Fibroblast of the conjunctiva (primary cell): Measurements from ENCODE around the gene JAK1.
"Not testable (repeated sequence)": the region's sequence is repeated elsewhere in the genome, so short reads cannot be mapped to it uniquely, and the experiment has no call there.

Experiments
- DNase-seq: peaks from one replicate; pipeline ENCODE4 v3.0.0-alpha.2; 2010; ENCODE audit warnings: low read depth

JAK1 gene

DNA sequence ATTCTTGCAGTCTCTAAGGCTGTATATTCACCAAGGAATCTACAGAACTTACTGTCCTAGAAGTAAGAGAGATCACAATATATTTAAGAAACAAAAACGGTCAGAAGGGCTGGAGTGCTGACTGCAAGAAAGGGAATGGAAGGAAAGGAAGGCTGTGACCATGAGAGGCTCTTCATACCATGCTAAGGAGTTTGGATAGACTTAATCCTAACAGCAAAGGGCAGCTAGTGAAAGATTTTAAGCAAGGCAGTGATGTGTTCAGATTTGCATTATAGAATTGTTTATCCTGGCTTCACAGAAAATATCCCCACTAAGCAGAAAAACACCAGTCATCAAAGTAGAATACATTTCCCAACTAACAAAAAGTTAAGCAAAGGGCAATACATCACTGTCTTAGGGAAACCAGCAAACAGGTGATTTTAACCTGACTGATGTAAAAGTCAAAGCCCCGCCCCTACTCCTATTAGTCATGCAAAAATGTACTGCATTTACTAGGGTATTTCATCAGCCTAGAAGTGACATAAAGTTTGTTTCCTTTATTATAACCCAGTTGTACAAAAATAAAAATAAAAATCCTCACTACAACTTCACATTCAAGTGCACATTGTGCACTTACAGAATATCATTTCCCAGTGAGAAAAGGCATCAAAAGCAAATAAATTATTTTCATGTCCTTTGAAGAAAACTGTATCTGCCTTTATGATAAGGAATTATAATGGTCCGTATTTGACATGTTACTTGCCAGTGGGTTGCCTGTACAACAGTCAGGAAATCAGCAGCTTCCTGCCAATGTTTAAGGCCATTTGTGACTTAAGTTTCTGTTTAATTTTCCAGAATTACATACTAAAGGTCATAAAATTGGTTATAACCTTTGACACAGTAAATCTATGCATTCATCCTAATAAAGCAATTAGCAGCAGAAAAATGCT lies 17.2 kb downstream of the JAK1 start:
- DNase-seq = peak; percentile 38

- DNase-seq = no peak
Measured at GRCh38 chr1:64948216-64948615, 18.1 kb downstream of the JAK1 start.

- DNase-seq = no peak
Measured at GRCh38 chr1:64946916-64947315, 19.4 kb downstream of the JAK1 start.

DNA sequence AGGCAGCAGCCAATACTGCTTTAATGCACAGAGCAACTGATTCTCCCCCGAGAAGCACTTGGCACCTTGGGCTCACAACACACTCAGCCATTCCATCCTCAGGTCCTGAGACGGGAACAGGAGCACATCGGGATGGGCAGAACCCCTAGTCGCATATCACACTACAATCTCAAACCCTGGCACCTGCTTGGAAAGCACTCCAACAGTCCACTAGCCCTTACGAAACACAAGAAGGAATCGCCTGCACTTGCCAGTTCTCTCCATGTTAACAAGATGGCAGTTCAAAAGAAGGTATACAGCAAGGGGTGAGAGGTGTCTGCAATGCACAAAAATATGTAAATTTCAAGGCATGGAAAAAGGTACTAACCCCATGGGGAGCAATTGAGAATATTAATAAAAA lies 21.4 kb downstream of the JAK1 start:
- DNase-seq = no peak

- no peak for DNase-seq
Measured at GRCh38 chr1:64942675-64943074, 23.7 kb downstream of the JAK1 start.

DNA sequence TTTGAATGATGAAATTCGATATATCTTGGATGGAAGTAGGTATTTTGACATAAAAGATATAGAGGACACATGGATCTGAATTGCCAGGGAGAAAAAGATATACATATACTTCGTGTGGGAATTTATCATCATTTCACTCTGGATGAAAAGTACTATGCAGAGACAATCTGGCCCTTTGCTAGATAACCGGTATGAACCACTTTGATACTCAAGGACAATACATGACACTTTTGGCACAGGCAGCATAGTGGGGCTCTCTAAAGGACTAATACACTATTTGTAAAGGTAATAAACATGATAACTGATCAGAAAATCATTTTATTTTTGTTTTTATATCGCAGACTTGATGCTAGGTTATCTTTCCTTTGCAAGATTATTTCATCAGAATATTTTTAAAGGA lies 24.2 kb downstream of the JAK1 start:
- no peak for DNase-seq

DNA sequence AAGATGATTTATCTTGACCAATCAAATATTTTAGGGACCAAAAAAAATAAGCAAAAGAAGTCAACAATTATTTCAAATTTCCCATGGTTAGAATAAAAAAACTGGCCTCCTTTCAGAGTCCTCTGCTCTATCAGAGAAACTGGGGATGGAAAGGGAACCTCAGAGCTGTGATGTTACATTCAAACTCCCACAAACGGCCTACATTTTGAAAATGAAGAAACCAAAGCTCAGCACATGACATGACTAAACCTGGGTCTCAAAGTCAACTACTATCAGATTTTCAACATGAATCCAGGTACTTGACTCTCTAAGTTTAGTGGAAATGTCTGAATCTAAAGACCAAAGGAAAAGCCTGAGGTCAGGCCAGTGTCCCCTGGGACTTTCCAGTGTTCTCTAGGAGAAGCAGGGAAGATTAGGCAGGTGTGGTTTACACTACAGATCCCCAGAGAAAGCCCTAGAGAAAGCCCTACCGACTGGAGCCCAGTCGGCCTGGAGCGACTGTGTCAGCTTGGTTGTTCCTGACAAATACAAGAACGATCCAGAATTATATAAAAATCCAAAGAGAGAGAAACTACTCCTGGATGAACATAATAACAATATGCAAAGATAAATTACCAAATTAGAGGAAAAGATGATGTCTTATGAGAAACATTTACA lies 24.8 kb downstream of the JAK1 start:
- DNase-seq = no peak

DNA sequence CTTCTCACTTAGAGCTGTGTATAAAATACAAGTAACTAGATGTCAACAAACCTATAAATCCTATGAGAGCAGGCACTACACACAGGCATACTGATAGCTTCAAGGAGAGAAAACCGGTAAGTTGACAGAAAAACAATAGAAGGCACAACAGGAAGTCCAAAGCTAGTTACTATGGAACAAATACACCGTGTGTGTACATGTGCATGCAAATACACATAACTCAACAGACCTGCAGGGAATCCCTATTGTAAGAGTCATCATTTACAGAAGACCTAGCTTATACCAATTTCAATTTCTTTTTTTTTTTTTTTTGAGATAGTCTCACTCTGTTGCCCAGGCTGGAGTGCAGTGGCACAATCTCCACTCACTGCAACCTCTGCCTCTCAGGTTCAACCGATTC lies 26.3 kb downstream of the JAK1 start:
- no peak for DNase-seq

- no peak for DNase-seq
Measured at GRCh38 chr1:64938991-64939390, 27.4 kb downstream of the JAK1 start.

- DNase-seq = no peak
Measured at GRCh38 chr1:64936956-64937355, 29.4 kb downstream of the JAK1 start.

DNA sequence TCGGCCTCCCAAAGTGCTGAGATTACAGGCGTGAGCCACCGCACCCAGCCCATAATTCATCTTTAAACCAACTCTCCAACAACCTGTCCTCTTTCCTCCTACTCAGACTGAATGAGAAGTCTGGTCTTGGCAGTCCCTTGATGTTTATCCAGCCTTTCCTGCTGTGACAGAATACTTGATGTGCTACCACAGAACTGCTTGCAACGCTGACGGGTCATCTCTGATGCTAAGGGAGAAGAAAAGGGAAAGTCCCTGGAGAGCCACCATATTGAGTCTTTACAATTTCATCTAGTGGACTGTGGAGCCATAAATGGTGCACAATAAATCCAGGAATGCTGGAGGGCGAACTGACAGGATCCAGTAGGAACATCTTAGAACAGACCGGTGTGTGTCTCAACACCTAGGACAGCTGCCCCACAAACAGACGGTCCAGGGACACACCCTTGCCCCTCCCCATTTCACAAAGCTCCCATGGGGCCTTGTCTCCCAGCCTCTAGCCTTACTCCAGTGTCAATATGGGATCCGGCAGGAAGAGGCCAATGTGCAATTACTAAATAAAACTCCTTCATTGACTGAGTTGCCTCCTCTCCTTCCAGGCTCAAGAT lies 30.7 kb downstream of the JAK1 start:
- no peak for DNase-seq

GRCh38 chr1:64934878-64935275 lies 31.5 kb downstream of the JAK1 start:
- no peak for DNase-seq

- peak; percentile 64 for DNase-seq
Measured at GRCh38 chr1:64934115-64934877, 32.1 kb downstream of the JAK1 start.

- DNase-seq = peak; percentile 72
Measured at GRCh38 chr1:64933296-64934070, 32.9 kb downstream of the JAK1 start.

DNA sequence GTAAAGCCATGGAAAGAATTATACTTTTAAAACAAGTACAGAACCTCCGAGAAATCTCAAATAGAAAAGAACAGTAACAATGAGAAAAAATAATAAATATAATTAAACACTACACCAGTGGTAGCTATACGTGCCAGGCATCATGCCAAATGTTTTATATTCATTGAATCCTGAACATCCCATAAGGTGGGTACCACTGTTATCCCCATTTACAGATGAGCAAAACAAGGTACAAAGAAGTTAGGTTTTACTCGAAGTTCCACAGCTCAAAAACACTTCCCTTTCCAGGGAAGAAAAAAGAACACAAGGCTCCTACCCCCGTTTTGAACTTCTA lies 33.4 kb downstream of the JAK1 start:
- no peak for DNase-seq

GRCh38 chr1:64930640-64931039 lies 35.7 kb downstream of the JAK1 start:
- not testable (repeated sequence) for DNase-seq

DNA sequence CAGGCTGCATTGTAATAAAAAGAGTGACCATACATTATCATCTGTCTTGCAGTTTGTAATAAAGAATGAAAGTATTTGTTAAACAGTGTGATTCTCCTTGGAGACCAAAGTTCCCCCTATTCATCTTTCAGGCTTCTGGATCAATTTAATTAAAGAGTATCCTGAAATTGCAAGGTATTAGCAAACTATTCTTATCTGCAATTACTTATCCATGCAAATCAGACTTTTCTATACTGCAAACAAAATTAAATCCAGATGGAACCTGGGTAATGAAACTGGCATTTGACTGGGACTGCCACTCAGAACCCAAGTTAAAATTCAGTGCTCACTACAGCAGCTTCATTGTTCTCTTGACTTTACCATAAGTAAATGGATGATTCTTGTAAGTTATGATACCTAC lies 37.1 kb downstream of the JAK1 start:
- DNase-seq = no peak

DNA sequence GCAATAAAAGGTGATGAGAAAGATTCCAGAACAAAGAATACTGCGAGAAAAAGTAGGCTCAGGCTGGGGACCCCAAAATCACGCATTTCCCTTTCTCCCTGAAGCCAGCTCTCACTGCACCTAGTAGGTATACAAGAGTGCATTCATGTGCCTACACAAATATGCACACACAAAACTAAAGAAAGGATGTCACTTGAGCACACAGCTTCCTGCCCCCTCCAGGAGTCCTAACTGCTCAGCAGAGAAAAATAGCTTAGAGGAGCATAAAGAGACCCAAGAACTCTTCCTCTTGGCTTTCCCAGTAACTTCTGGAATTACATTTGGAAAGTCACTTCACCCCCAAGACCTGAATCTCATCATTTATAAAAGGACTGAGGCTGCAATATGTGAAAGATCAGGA lies 38.0 kb downstream of the JAK1 start:
- no peak for DNase-seq

GRCh38 chr1:64925594-64925993 lies 40.8 kb downstream of the JAK1 start:
- DNase-seq = no peak

- no peak for DNase-seq
Measured at GRCh38 chr1:64923294-64923718, 43.0 kb downstream of the JAK1 start.

DNA sequence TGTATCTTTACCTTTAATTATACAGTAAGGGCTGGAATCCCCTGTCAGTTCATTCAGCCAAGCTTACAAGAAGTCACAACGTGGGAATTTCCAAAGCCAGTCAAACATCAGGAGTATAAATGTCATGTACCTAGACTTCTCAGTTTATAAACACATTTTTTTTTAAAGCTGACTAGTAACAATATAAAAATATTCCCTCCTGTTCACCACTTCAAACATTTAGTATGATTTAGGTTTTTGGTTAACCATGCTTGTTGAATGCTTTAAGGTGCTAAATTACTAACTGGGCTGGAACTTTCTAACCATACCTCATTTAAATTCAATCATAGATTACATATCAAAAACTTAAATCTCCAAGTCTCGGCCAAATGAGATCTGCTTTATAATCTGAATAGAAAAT lies 44.0 kb downstream of the JAK1 start:
- no peak for DNase-seq

DNA sequence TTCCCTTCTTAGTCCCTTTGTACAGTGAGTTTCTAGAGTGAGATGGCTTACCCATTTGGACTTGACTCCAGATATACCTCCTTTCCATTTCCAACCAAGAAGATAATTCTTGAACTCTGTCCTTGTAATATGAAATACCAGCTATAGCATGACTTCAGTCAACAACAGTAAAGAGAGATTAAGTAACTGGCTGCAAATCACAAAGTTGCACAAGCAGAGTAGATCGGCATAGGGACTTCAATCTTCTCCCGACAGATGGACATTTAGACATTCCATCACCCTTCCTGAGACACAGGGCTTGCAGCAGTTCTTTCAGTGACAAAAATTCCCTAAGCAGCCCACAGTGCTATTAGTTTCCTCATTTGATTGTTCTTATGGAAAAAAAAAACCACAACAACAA lies 44.6 kb downstream of the JAK1 start:
- DNase-seq = no peak
